GM12874 (cell line): ENCODE results near the gene HECW1.

Experiments used
- TF ChIP-seq, protein P1 (sequence below): IDR thresholded peaks from 2 replicates; pipeline ENCODE4 v1.5.1; 2011; ENCODE audit warnings: low read depth, mild to moderate bottlenecking, control low read depth, low read length, moderate library complexity; ENCODE audit not compliant: insufficient read depth

The HECW1 gene

GRCh38 chr7:43112459-43112940, at the start of gene HECW1:
Gene HECW1, plus strand, starts transcription at chr7:43112647. Its CDS starts 131,259 bp downstream, at chr7:43243906.
- TF ChIP-seq, protein P1, sequence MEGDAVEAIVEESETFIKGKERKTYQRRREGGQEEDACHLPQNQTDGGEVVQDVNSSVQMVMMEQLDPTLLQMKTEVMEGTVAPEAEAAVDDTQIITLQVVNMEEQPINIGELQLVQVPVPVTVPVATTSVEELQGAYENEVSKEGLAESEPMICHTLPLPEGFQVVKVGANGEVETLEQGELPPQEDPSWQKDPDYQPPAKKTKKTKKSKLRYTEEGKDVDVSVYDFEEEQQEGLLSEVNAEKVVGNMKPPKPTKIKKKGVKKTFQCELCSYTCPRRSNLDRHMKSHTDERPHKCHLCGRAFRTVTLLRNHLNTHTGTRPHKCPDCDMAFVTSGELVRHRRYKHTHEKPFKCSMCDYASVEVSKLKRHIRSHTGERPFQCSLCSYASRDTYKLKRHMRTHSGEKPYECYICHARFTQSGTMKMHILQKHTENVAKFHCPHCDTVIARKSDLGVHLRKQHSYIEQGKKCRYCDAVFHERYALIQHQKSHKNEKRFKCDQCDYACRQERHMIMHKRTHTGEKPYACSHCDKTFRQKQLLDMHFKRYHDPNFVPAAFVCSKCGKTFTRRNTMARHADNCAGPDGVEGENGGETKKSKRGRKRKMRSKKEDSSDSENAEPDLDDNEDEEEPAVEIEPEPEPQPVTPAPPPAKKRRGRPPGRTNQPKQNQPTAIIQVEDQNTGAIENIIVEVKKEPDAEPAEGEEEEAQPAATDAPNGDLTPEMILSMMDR: no peak

DNA sequence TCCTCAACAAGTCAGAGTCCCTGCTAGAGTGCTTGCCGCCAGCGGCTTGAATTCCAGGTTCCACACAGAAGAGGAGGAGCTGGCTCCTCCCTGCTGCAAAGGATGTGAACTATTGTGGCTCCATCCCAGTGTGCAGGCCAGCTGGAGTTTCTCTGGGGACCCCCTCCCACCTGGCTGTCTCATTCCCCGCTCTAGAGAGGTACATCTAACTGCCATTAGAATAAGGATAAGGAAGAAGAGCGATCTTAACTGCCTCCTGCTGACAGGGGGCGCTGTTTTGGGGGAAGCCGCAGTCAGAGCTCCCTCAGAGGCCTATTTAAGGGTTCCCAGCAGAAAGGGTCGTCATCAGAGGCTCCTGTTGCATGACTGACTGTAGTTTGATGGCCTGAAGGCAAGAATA, 40.8 kb upstream of the HECW1 start:
- TF ChIP-seq, protein P1: peak; percentile 62

DNA sequence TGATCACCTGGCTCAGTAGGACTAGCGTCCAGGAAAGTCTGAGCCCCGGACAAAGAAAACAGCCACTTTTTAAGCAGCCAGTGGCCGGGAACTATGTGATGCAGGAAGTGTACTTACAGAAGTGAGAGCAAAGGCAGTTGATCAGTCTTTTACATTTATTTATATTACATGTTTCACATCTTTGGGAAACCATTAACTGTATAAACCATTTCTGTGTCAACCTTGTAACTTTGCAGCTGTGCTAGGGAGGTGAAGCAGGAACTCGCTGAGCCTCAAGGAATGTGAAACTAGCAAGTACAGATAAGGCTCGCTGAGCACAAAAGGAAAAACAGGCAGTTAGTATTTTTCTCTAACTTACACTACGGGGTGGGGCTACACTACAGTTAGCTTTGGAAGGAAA, 39.9 kb upstream of the HECW1 start:
- TF ChIP-seq, protein P1: no peak

GRCh38 chr7:43076189-43076605, 36.2 kb upstream of the HECW1 start:
- TF ChIP-seq, protein P1: no peak

DNA sequence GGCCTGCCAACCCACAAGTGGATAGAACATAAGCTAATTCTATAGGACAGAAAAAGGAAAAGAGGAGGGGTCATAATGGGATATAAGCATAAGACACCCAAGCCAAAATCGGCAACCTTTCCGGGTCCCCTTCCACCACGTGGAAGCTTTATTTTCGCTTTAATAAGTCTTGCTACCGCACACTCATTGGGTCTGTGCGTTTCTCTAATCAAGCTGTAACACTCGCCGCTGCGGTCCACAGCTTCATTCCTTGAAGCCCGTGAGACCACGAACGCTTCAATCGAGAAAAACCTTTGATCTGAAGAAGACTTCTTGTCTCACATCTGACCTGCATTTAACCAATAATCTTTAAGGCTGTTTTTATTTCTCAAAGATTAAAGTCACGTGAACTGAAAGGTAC, 35.8 kb upstream of the HECW1 start:
- TF ChIP-seq, protein P1: no peak

GRCh38 chr7:43077285-43077684, 35.2 kb upstream of the HECW1 start:
- TF ChIP-seq, protein P1: no peak

GRCh38 chr7:43077732-43078391, 34.6 kb upstream of the HECW1 start:
- TF ChIP-seq, protein P1: no peak
